GM18502 (cell line): Measurements from ENCODE around the gene NMNAT1.
"Not testable (repeated sequence)": the region's sequence is repeated elsewhere in the genome, so short reads cannot be mapped to it uniquely, and the experiment has no call there.

Experiments used
- ATAC-seq: cut with Tn5 transposase; IDR thresholded peaks from one replicate; pipeline ENCODE4 v1.9.1; 2021; ENCODE audit warnings: mild to moderate bottlenecking; ENCODE audit not compliant: unreplicated experiment, poor library complexity

The NMNAT1 gene

DNA sequence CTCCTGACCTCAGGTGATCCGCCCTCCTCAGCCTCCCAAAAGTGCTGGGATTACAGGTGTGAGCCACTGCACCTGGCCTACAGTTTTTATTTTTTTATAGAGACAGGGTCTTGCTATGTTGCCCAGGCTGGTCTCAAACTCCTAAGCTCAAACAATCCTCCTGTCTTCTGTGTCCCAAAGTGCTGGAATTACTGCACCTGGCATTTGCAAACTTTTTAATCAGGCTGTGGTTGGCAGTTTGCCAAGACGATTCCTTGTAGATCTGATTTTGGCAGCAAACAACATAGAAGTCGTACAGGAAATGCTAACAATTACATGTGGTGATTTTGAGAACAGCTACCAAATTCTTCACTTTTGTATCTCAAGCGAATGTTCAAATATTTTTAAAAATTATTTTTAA lies 63.9 kb downstream of the NMNAT1 start:
- ATAC-seq, result no peak

DNA sequence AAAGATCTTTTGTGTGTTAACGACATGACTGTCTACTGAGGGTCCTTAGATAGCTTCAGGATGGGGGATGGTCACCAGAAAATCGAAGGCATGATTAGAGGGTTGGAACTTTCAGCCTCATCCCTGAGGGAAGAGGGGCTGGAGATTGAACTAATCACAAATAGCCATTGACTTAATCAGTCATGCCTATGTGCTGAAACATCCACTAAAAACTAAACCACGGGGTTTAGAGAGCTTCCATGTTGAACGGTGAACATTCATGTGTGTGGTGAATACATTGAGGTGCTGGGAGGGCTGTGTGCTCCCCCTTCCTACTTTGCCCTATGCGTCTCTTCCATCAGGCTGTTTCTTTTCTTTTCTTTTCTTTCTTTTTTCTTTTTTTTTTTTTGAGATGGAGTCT lies 70.7 kb downstream of the NMNAT1 start:
- ATAC-seq, result no peak

DNA sequence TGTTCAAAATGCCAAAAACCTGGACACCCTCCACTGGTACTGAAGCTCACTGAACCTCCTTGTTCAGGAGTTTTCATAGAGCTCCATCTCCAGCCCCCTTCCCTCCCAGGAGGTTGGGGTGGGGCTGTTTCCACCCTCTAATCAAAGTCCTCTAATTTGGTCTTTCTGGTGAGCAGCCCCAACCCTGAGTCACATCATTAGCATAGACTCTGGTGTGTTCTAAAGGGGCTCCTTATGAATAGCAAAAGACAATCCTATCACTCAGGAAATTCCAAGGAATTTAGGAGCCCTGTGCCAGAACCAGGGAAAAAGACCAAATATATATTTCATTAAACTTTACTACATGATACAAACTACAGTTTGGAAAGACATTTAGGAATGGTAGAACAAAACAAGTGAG lies 76.3 kb downstream of the NMNAT1 start:
- ATAC-seq, result no peak

DNA sequence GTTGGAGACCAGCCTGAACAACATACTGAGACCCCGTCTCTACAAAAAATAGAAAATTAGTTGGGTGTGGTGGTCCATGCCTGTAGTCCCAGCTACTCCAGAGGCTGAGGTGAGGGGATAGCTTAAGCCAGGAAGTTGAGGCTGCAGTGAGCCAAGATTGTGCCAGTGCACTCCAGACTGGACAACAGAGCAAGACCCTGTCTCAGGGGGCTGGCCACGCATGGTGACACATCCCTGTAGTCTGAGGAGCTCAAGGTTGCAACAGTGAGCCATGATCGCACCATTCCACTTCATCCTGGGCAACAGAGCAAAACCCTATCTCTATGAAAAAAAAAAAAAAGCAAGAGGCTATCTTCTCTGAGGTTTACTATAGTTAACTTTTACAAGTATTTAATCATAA lies 76.8 kb downstream of the NMNAT1 start:
- no peak for ATAC-seq

DNA sequence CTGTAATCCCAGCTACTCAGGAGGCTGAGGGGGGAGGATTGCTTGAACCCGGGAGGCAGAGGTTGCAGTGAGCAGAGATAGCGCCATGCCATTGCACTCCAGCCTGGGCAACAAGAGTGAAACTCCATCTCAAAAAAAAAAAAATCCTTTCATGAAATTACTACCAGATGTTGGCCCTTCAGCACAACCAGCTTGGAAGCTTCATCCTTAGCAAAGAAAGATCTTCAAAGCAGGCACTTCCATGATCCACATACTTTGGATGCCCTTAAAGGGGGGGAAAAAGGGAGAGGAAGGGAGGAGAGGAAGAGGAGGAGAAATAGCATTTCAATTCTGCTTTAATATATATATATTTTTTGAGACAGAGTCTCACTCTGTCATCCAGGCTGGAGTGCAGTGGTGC lies 77.4 kb downstream of the NMNAT1 start:
- not testable (repeated sequence) for ATAC-seq

DNA sequence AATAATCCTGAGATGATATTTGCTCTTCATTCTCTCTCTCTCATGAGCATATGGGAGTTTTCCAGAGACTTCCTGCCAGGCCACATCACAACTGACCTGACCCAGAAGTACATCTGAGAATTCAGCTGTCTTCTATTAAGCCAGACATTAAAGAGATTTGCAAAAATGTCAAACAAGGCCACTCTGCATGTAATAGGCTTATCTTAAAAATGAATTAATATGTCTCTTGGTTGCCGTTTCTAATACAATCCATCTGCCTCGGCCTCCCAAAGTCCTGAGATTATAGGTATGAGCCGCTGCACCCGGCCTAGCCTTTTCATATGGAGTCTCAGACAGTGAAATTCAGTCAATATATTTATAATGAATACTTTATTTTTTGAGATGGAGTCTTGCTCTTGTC lies 78.7 kb downstream of the NMNAT1 start:
- ATAC-seq, result not testable (repeated sequence)

DNA sequence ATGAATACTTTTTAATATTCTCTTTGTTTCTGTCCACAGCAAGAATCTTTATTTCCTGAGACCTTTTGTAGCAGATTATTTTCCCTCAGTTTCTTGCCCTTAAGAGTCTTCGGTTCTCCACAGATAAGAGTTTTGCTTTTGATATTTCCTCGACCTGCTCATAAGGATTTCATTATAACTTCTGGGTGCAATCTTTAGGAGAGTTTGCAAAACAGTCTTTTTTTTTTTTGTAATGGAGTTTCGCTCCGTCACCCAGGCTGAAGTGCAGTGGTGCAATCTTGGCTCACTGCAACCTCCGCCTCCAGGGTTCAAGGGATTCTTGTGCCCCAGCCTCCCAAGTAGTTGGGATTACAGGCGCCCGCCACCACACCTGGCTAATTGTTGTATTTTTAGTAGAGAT lies 79.4 kb downstream of the NMNAT1 start:
- no peak for ATAC-seq

DNA sequence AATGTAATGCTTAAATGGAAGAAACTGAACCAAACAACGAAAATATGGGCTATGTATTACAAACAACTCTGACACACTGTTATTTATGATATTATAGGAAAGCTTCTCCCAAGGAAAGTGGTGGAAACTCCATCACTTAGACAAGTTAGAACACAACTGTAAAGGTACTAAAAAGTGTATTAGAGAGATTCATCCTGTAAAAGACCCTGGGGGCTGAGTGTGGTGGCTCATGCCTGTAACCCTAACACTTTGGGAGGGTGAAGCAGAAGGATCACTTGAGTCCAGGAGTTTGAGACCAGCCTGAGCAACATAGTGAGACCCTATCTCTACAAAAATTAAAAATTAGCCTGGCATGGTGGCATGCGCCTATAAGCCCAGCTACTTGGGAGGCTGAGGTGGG lies 82.1 kb downstream of the NMNAT1 start:
- no peak for ATAC-seq

DNA sequence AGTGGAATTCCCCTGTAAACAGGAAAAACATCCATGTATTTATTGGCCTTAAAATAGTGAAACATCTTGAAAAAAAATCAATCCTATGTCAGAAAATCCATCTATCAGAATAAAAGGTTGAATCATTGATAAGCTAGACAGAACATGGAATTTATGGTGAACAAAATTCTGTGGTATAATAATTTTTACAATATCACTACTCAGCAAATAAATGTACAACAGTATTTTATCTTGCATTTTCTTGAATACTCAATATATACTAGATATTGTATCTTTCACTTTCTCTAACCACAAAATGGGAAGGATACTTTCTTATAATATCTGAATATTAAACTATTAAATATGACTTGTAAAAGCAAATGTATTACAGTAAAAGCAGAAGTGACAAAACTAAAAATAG lies 83.8 kb downstream of the NMNAT1 start:
- ATAC-seq, result no peak

DNA sequence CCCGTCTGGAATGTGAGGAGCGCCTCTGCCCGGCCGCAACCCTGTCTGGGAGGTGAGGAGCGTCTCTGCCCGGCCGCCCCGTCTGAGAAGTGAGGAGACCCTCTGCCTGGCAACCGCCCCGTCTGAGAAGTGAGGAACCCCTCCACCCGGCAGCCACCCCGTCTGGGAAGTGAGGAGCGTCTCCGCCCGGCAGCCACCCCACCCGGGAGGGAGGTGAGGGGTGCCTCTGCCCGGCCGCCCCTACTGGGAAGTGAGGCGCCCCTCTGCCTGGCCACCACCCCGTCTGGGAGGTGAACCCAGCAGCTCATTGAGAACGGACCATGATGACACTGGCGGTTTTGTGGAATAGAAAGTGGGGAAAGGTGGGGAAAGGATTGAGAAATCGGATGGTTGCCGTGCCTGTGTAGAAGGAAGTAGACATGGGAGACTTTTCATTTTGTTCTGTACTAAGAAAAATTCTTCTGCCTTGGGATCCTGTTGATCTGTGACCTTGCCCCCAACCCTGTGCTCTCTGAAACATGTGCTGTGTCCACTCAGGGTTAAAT lies 85.8 kb downstream of the NMNAT1 start:
- not testable (repeated sequence) for ATAC-seq

DNA sequence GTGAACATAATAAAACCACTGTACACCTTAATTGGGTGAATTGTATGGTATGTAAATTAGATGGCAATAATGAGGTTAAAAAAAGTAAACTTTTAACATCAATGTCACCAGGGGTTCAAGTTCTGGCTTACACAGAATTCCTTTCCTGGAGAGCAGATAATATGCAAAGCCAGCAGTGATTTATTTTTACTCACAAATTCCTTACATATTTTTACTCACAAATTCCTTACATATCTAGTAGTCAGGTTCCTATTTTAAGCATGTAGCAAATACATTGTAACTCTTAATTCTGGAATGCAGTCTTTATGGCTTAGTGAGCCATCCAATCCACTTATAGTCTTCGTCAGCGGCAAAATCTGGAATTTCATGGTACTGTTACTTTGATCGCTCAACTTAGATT lies 88.2 kb downstream of the NMNAT1 start:
- no peak for ATAC-seq

DNA sequence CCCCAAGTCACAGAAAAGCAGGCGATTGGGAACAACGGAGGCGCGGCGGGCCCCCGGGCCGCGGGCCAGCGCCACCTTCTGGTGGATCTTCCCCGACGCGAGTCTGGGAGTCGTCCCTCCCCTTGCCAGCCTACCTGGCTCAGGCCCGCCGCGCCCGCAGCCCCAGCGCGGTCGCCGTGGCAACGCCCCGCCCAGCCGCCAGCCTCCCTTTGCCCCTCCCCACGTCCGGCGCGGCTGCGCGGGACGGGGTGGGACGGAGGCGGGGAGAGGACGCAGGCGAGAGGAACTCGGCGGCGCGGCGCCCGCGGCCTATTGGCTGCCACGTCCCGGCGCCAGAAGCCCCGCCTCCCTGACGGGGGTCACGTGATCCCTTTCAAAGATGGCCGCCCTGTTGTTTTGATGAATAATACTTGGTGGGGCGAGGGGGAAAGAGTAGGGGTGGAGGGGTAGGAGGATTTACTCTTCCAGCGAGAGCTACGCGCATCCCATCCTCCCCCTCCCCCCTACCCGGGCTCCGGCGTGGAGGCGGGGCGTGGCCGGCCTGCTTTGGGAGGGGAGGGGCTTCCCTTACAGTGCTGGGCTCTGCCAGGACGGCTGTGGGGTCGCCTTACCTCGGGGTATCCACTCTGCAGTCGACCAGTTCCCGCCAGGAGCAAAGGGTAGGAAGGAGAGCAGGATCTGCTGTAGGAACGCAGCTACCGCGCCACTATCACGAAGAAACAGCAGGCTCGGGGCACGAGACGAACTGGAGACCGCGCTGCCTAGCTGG lies 89.5 kb downstream of the NMNAT1 start, which contains the start of gene UBE4B:
Gene UBE4B (plus strand): TSS at position 369 of the 769 bp plus-strand sequence. CDS start 713 bp downstream, outside the sequence.
- ATAC-seq, result peak; percentile 95

DNA sequence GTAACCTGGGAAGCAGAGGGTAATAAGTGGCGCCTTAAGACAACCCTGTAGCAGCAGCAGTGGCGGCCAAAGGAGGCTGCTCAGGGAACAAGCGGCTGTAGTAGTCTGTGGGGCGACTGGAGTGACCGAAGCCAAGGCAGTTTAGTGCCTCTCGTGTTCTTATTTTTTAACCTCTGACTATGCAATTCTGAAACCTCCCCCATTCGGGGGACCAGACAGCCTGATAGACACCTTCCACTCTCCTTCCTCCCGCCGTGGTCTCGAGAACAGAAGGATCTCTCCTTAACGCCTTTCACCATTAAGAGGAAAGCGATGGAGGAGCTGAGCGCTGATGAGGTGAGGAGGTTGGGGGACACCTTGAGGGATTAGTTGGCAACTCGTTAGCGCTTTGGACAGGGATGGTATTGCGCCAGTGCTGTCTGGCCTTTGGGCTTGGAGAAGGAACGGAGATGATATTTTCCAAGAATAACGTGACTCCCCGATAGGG lies 90.1 kb downstream of the NMNAT1 start:
- peak; percentile 29 for ATAC-seq
